ENCODE data around the gene HNRNPA0. TPM values are rescaled to one million over a fixed set of nuclear protein-coding genes. Genes with fewer than 3 reads are reported as not detected.

Gene HNRNPA0
- total and polyA plus RNA-seq, 12 donors: 8.9 to 45.5 (median 18.0) TPM

DNA sequence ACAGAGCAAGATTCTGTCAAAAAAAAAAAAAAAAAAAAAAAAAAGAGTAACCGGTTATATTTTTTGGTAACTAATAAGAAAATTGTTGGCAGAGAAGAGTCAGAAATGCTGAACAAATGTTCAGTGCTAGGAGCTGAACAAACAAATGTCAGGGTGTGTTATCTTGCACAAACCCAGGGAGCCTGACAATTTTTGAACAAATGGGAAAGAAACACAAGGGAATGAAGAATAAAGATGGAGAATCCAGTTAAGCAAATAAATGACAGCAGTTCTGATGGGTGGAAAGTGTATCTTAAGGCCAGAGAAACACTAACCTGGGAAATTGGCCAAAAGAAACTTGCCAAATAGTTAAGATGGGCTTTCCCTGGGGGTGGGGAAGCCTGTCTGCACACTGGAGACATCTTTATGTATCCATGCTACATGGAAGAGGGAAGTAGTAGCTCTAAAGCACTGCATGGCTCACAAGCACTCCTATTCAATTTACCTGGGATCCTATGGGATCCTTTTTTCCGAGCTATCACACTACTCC is 42.0 kb downstream of the HNRNPA0 start:
- WGBS, 4 donors: 83 to 93% (median 86%) methylated on average over 2 of the region's 2 CpGs
- no peak overlapping the region for H3K4me3 ChIP-seq
- intact Hi-C loops (cut with DNase I): no loop called here
- TF ChIP-seq, protein P1, sequence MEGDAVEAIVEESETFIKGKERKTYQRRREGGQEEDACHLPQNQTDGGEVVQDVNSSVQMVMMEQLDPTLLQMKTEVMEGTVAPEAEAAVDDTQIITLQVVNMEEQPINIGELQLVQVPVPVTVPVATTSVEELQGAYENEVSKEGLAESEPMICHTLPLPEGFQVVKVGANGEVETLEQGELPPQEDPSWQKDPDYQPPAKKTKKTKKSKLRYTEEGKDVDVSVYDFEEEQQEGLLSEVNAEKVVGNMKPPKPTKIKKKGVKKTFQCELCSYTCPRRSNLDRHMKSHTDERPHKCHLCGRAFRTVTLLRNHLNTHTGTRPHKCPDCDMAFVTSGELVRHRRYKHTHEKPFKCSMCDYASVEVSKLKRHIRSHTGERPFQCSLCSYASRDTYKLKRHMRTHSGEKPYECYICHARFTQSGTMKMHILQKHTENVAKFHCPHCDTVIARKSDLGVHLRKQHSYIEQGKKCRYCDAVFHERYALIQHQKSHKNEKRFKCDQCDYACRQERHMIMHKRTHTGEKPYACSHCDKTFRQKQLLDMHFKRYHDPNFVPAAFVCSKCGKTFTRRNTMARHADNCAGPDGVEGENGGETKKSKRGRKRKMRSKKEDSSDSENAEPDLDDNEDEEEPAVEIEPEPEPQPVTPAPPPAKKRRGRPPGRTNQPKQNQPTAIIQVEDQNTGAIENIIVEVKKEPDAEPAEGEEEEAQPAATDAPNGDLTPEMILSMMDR (IDR thresholded peaks at IDR 0.05): no peak
- no peak for TF ChIP-seq POLR2A (IDR thresholded peaks at IDR 0.05)
- no peaks in the 10 kb centered on the region for H3K36me3 ChIP-seq (replicated peaks in 1 of 2)
- peaks cover 0 to 4% of the 10 kb centered on the region in 2 donors for H3K4me1 ChIP-seq (replicated peaks in 1 of 2)
- no peaks in the 10 kb centered on the region for H3K27me3 ChIP-seq
- no peak overlapping the region for H3K27ac ChIP-seq
- DNase-seq: no peak
- H3K9me3 ChIP-seq (replicated peaks in 1 of 3): peaks cover 0 to 6% (median 0%) of the 10 kb centered on the region in 3 donors

GRCh38 chr5:137710086-137710485 is 44.1 kb downstream of the HNRNPA0 start:
- no peaks in the 10 kb centered on the region for H3K27me3 ChIP-seq
- H3K9me3 ChIP-seq (replicated peaks in 1 of 3): peaks cover 0 to 6% (median 0%) of the 10 kb centered on the region in 3 donors
- no peak for DNase-seq
- no peak overlapping the region for H3K27ac ChIP-seq
- H3K36me3 ChIP-seq (replicated peaks in 1 of 2): no peaks in the 10 kb centered on the region
- TF ChIP-seq POLR2A (IDR thresholded peaks at IDR 0.05): no peak
- TF ChIP-seq, protein P1 (IDR thresholded peaks at IDR 0.05): no peak
- WGBS, 4 donors: 94 to 98% (median 98%) methylated on average over 5 of the region's 5 CpGs
- intact Hi-C loops (cut with DNase I): no loop called here
- no peak overlapping the region for H3K4me3 ChIP-seq
- peaks cover 0 to 4% of the 10 kb centered on the region in 2 donors for H3K4me1 ChIP-seq (replicated peaks in 1 of 2)

- peak in 4 of 7 donors; percentile 8 to 43 (median 30) for DNase-seq
- H3K36me3 ChIP-seq (replicated peaks in 1 of 2): no peaks in the 10 kb centered on the region
- no peak overlapping the region for H3K27ac ChIP-seq
- H3K9me3 ChIP-seq (replicated peaks in 1 of 3): peaks cover 0 to 6% (median 0%) of the 10 kb centered on the region in 3 donors
- TF ChIP-seq, protein P1 (IDR thresholded peaks at IDR 0.05): no peak
- no peak for TF ChIP-seq POLR2A (IDR thresholded peaks at IDR 0.05)
- WGBS, 4 donors: 90 to 100% (median 94%) methylated on average over 3 of the region's 3 CpGs
- H3K4me3 ChIP-seq: no peak overlapping the region
- H3K4me1 ChIP-seq (replicated peaks in 1 of 2): peaks cover 0 to 4% of the 10 kb centered on the region in 2 donors
- no peaks in the 10 kb centered on the region for H3K27me3 ChIP-seq
- intact Hi-C loops (cut with DNase I): no loop called here
These were observed 45.2 kb downstream of the HNRNPA0 start for GRCh38 chr5:137708796-137709559.

DNA sequence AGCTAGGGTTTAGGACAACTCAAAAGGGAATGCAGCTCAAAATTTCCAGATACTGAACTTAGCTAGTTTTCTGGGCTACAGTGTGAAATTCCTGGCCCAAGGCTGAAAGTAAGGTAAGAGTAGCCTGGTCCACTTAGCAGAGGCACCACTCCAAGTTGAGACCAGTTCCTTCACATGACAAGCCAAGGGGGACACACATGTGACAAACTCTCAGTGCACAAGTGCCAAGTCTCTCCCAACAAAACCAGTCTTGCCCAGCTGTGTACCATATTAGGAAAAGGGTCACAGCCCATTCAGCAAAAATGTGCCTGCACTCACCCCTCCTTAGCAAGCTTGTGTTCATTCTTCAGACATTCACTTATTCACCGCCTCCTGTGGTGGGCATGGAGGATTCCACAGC is 46.1 kb downstream of the HNRNPA0 start:
- intact Hi-C loops (cut with DNase I): no loop called here
- Histone ChIP-seq H3K27me3 (no peaks in the 10 kb centered on the region), H3K4me3 (no peak overlapping the region), H3K27ac (no peak overlapping the region), H3K4me1 (replicated peaks in 1 of 2) (peaks cover 0 to 4% of the 10 kb centered on the region in 2 donors), H3K9me3 (replicated peaks in 1 of 3) (no peaks in the 10 kb centered on the region), H3K36me3 (replicated peaks in 1 of 2) (no peaks in the 10 kb centered on the region)
- TF ChIP-seq, protein P1 (IDR thresholded peaks at IDR 0.05): no peak
- no peak for TF ChIP-seq POLR2A (IDR thresholded peaks at IDR 0.05)
- 91 to 100% (median 99%) methylated on average over 1 of the region's 1 CpG for WGBS, 4 donors
- DNase-seq: no peak
